ENCODE measurements around the gene LAMA3.

Gene LAMA3

DNA sequence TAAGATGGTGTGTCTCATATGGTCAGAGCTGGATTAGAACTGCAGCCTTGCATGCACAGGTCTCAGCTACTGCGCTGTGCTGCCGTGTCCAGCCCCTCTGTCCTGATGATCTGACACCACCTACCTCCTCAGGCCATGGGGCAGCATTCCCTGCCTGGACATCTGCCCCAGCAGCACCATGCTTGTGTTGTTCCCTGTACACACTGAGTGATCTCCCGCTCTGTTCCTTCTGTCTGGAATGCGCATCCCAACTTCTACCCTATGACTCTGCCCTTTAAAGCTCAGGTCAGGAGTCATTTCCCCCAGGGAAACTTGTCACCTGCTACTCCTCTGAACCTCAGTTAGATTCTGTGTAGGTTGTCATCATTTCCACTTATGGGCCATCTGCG, 167.9 kb downstream of the LAMA3 start:
- no peaks in the 10 kb centered on the region for H3K79me1 ChIP-seq (replicated peaks; ENCODE audit: low read length, poor library complexity, severe bottlenecking)

DNA sequence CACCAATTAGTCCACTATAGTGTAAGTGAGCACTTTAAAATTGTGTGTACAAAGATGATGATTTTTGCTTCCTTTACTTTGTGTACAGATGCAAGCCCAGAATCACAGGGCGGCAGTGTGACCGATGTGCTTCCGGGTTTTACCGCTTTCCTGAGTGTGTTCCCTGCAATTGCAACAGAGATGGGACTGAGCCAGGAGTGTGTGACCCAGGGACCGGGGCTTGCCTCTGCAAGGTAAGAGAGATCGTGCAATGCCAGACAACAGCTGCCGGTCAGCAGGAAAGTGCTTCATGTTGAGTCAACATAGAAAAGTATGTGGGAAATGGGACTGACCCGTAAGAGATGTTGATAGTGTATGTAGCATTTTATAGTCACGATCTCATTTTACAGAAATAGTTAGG, 168.5 kb downstream of the LAMA3 start:
- Histone ChIP-seq H3K9me3 (ENCODE audit: control insufficient read depth, low read length) (no peaks in the 10 kb centered on the region), H2BK12ac (ENCODE audit: low read length in 2 of 2) (no peak overlapping the region), H4K91ac (ENCODE audit: low read length) (no peak overlapping the region)

More for the DNA sequence above, 167.9 kb downstream of the LAMA3 start:
- Histone ChIP-seq H2AK5ac (ENCODE audit: low read length, severe bottlenecking) (no peak overlapping the region), H3K18ac (ENCODE audit: low read depth in 1 of 2, low read length in 2 of 2) (no peak overlapping the region), H3K14ac (ENCODE audit: low read length in 2 of 2) (no peak overlapping the region), H2AFZ (ENCODE audit: low read depth, low read length) (no peak overlapping the region), H3K27me3 (ENCODE audit: control insufficient read depth in 1 of 2, insufficient read depth in 1 of 2, low read length in 2 of 2) (no peaks in the 10 kb centered on the region), H4K8ac (ENCODE audit: low read length) (no peak overlapping the region), H3K27ac (ENCODE audit: low read length, poor library complexity, severe bottlenecking) (no peak overlapping the region), H2BK15ac (ENCODE audit: low read depth, poor library complexity, severe bottlenecking) (no peak overlapping the region), H3K4me3 (ENCODE audit: insufficient read depth in 1 of 2, low read depth in 1 of 2, low read length in 2 of 2) (no peak overlapping the region), H2BK120ac (ENCODE audit: low read depth, low read length) (no peak overlapping the region), H3K36me3 (ENCODE audit: control insufficient read depth in 1 of 2, insufficient read depth in 2 of 2, low read depth in 1 of 2, low read length in 2 of 2) (peaks cover 0 to 57% of the 10 kb centered on the region in 2 experiments), H3K4ac (ENCODE audit: low read depth in 1 of 2, low read length in 2 of 2) (no peak overlapping the region), H3K4me1 (ENCODE audit: control insufficient read depth, insufficient read depth, low read depth, low read length) (peaks cover 17% of the 10 kb centered on the region), H3K4me2 (ENCODE audit: low read length, poor library complexity, severe bottlenecking) (no peak overlapping the region), H4K91ac (ENCODE audit: low read length) (peak overlapping the region; percentile 20), H3K23ac (ENCODE audit: low read length in 2 of 2) (no peak overlapping the region), H3K9me3 (ENCODE audit: control insufficient read depth, low read length) (no peaks in the 10 kb centered on the region), H2BK5ac (ENCODE audit: low read depth, low read length, poor library complexity, severe bottlenecking) (no peak overlapping the region), H2BK12ac (ENCODE audit: low read length in 2 of 2) (no peak overlapping the region), H3K9ac (ENCODE audit: low read length) (no peak overlapping the region)
- no peak for DNase-seq
- WGBS = 94% methylated on average over 5 of the region's 5 CpGs

DNA sequence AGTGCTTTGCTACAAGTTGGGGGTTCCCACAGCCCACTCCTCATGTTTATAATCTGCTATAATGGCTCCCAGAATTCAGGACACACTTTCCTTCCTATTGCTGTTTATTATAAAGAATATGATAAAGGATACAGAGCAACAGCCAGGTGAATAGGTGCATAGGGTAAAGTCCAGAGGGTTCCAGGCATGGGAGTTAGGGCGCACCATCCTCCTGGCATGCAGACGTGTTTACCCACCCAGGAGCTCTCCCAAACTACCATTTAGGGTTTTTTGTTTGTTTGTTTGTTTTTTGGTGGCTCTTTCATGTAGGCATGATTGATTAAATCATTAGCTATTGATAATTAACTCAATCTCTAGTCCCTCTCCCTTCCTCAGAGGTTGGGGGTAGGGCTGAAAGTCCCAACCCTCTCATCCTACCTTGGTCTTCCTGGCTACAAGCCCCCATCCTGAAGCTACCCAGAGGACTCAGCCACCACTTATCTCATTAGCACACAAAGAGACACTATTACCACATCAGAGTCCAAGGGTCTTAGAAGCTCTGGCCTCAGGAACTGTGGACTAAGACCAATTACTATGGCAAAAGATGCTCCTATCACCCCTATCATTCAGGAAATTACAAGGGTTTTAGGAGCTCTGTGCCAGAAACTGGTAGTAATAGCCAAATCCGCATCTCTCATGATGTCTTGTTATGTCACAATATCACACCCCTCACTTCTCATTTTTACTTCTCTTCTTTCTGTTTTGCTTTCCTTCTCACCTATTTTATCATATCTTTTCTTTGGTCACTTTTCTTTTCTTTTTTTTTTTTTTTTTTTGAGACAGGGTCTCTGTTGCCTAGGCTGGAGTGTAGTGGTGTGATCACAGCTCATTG, 170.4 kb downstream of the LAMA3 start:
- H3K4me2 ChIP-seq (ENCODE audit: low read length, poor library complexity, severe bottlenecking) = no peak overlapping the region
- 100% methylated on average over 2 of the region's 3 CpGs for WGBS
- H2BK5ac ChIP-seq (ENCODE audit: low read depth, low read length, poor library complexity, severe bottlenecking) = no peak overlapping the region
- no peaks in the 10 kb centered on the region for H3K9me3 ChIP-seq (ENCODE audit: control insufficient read depth, low read length)
- no peak overlapping the region for H3K4me3 ChIP-seq (ENCODE audit: insufficient read depth in 1 of 2, low read depth in 1 of 2, low read length in 2 of 2)
- H3K79me1 ChIP-seq (replicated peaks; ENCODE audit: low read length, poor library complexity, severe bottlenecking) = no peaks in the 10 kb centered on the region
- DNase-seq = no peak
- no peak overlapping the region for H3K23ac ChIP-seq (ENCODE audit: low read length in 2 of 2)
- peaks cover 0 to 60% of the 10 kb centered on the region in 2 experiments for H3K36me3 ChIP-seq (ENCODE audit: control insufficient read depth in 1 of 2, insufficient read depth in 2 of 2, low read depth in 1 of 2, low read length in 2 of 2)
- H3K4ac ChIP-seq (ENCODE audit: low read depth in 1 of 2, low read length in 2 of 2) = no peak overlapping the region
- no peak overlapping the region for H3K27ac ChIP-seq (ENCODE audit: low read length, poor library complexity, severe bottlenecking)
- no peak overlapping the region for H2AFZ ChIP-seq (ENCODE audit: low read depth, low read length)
- H2BK12ac ChIP-seq (ENCODE audit: low read length in 2 of 2) = no peak overlapping the region
- no peak overlapping the region for H2BK120ac ChIP-seq (ENCODE audit: low read depth, low read length)
- H3K27me3 ChIP-seq (ENCODE audit: control insufficient read depth in 1 of 2, insufficient read depth in 1 of 2, low read length in 2 of 2) = no peaks in the 10 kb centered on the region
- H2BK15ac ChIP-seq (ENCODE audit: low read depth, poor library complexity, severe bottlenecking) = no peak overlapping the region
- H2AK5ac ChIP-seq (ENCODE audit: low read length, severe bottlenecking) = peak overlapping the region; percentile 27
- no peak overlapping the region for H4K91ac ChIP-seq (ENCODE audit: low read length)
- H4K8ac ChIP-seq (ENCODE audit: low read length) = no peak overlapping the region
- H3K18ac ChIP-seq (ENCODE audit: low read depth in 1 of 2, low read length in 2 of 2) = no peak overlapping the region
- H3K9ac ChIP-seq (ENCODE audit: low read length) = no peak overlapping the region
- H3K4me1 ChIP-seq (ENCODE audit: control insufficient read depth, insufficient read depth, low read depth, low read length) = peaks cover 20% of the 10 kb centered on the region
- no peak overlapping the region for H3K14ac ChIP-seq (ENCODE audit: low read length in 2 of 2)

More for the DNA sequence above, 168.5 kb downstream of the LAMA3 start:
- Histone ChIP-seq H4K8ac (ENCODE audit: low read length) (no peak overlapping the region), H3K18ac (ENCODE audit: low read depth in 1 of 2, low read length in 2 of 2) (no peak overlapping the region), H3K23ac (ENCODE audit: low read length in 2 of 2) (no peak overlapping the region), H2BK120ac (ENCODE audit: low read depth, low read length) (no peak overlapping the region), H3K27ac (ENCODE audit: low read length, poor library complexity, severe bottlenecking) (no peak overlapping the region), H2AK5ac (ENCODE audit: low read length, severe bottlenecking) (no peak overlapping the region), H3K4me2 (ENCODE audit: low read length, poor library complexity, severe bottlenecking) (no peak overlapping the region), H3K4ac (ENCODE audit: low read depth in 1 of 2, low read length in 2 of 2) (no peak overlapping the region), H3K27me3 (ENCODE audit: control insufficient read depth in 1 of 2, insufficient read depth in 1 of 2, low read length in 2 of 2) (no peaks in the 10 kb centered on the region), H3K4me1 (ENCODE audit: control insufficient read depth, insufficient read depth, low read depth, low read length) (peaks cover 19% of the 10 kb centered on the region), H2AFZ (ENCODE audit: low read depth, low read length) (no peak overlapping the region), H2BK15ac (ENCODE audit: low read depth, poor library complexity, severe bottlenecking) (no peak overlapping the region), H2BK5ac (ENCODE audit: low read depth, low read length, poor library complexity, severe bottlenecking) (no peak overlapping the region), H3K4me3 (ENCODE audit: insufficient read depth in 1 of 2, low read depth in 1 of 2, low read length in 2 of 2) (no peak overlapping the region), H3K14ac (ENCODE audit: low read length in 2 of 2) (no peak overlapping the region), H3K79me1 (replicated peaks; ENCODE audit: low read length, poor library complexity, severe bottlenecking) (no peaks in the 10 kb centered on the region), H3K36me3 (ENCODE audit: control insufficient read depth in 1 of 2, insufficient read depth in 2 of 2, low read depth in 1 of 2, low read length in 2 of 2) (peaks cover 0 to 56% of the 10 kb centered on the region in 2 experiments), H3K9ac (ENCODE audit: low read length) (no peak overlapping the region)
- 77% methylated on average over 9 of the region's 9 CpGs for WGBS
- peak; percentile 32 for DNase-seq

DNA sequence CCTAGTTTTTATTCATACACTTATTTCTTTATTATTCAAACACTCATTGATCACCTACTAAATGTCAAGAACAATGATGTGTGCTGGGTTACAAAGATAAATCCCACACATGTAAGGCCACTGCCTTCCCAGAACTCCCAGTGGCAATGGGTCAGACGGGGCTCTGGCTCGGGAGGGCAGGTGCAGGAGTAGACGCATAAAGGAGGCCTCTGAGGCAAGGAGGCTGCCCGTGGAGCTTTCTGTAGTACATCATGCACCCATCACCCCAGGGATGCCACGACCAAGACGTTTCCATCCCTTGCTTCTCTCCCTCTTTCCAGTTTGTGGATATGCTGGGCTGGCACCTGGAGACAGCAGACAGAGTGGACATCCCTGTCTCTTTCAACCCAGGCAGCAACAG, 172.1 kb downstream of the LAMA3 start:
- DNase-seq = no peak
- peak overlapping the region; percentile 67 for H3K27ac ChIP-seq (ENCODE audit: low read length, poor library complexity, severe bottlenecking)
- peaks cover 0 to 61% of the 10 kb centered on the region in 2 experiments for H3K36me3 ChIP-seq (ENCODE audit: control insufficient read depth in 1 of 2, insufficient read depth in 2 of 2, low read depth in 1 of 2, low read length in 2 of 2)
- H3K4me3 ChIP-seq (ENCODE audit: insufficient read depth in 1 of 2, low read depth in 1 of 2, low read length in 2 of 2) = no peak overlapping the region
- H3K4me2 ChIP-seq (ENCODE audit: low read length, poor library complexity, severe bottlenecking) = no peak overlapping the region
- H3K4me1 ChIP-seq (ENCODE audit: control insufficient read depth, insufficient read depth, low read depth, low read length) = peaks cover 18% of the 10 kb centered on the region
- no peak overlapping the region for H2BK15ac ChIP-seq (ENCODE audit: low read depth, poor library complexity, severe bottlenecking)
- peak overlapping the region; percentile 40 for H3K9ac ChIP-seq (ENCODE audit: low read length)
- H3K23ac ChIP-seq (ENCODE audit: low read length in 2 of 2) = no peak overlapping the region
- no peak overlapping the region for H2AFZ ChIP-seq (ENCODE audit: low read depth, low read length)
- peak overlapping the region in 1 of 2 experiments; percentile 26 for H3K18ac ChIP-seq (ENCODE audit: low read depth in 1 of 2, low read length in 2 of 2)
- no peak overlapping the region for H4K8ac ChIP-seq (ENCODE audit: low read length)
- H2BK12ac ChIP-seq (ENCODE audit: low read length in 2 of 2) = peak overlapping the region in 1 of 2 experiments; percentile 50
- H3K14ac ChIP-seq (ENCODE audit: low read length in 2 of 2) = no peak overlapping the region
- H2BK5ac ChIP-seq (ENCODE audit: low read depth, low read length, poor library complexity, severe bottlenecking) = no peak overlapping the region
- no peak overlapping the region for H2AK5ac ChIP-seq (ENCODE audit: low read length, severe bottlenecking)
- H3K79me1 ChIP-seq (replicated peaks; ENCODE audit: low read length, poor library complexity, severe bottlenecking) = no peaks in the 10 kb centered on the region
- H3K4ac ChIP-seq (ENCODE audit: low read depth in 1 of 2, low read length in 2 of 2) = no peak overlapping the region
- no peak overlapping the region for H2BK120ac ChIP-seq (ENCODE audit: low read depth, low read length)
- no peaks in the 10 kb centered on the region for H3K9me3 ChIP-seq (ENCODE audit: control insufficient read depth, low read length)
- H3K27me3 ChIP-seq (ENCODE audit: control insufficient read depth in 1 of 2, insufficient read depth in 1 of 2, low read length in 2 of 2) = no peaks in the 10 kb centered on the region
- WGBS = 88% methylated on average over 6 of the region's 6 CpGs
- peak overlapping the region; percentile 14 for H4K91ac ChIP-seq (ENCODE audit: low read length)
